Upper lobe of left lung (tissue), 6 donors: Measurements from ENCODE around the gene CDK16. TPM values are rescaled to one million over a fixed set of nuclear protein-coding genes. Genes with fewer than 3 reads are reported as not detected.
"Not testable (repeated sequence)": the region's sequence is repeated elsewhere in the genome, so short reads cannot be mapped to it uniquely, and the experiment has no call there.

Experiments
- ATAC-seq, 2 donors: fragments of 200-7000 bp; cut with Tn5 transposase; one replicate each; pipeline ENCODE4 v1.9.1; 2022; ENCODE audit warnings: mild to moderate bottlenecking in 2 of 2, moderate library complexity in 2 of 2; ENCODE audit not compliant: low FRiP score in 2 of 2
- DNase-seq, 2 donors: peaks; one replicate each; pipeline ENCODE4 v3.0.0-alpha.2; 2019 to 2020
- H3K27ac ChIP-seq, 4 donors: fragments of 200-600 bp; sonication (generic); one replicate each; pipeline ENCODE4 v1.5.1; 2016 to 2019
- H3K27me3 ChIP-seq, 4 donors: fragments of 200-600 bp; sonication (generic); one replicate each; pipeline ENCODE4 v1.5.1; 2017 to 2019
- H3K36me3 ChIP-seq, 4 donors: fragments of 200-600 bp; sonication (generic); one replicate each; pipeline ENCODE4 v1.5.1; 2016 to 2019
- H3K4me1 ChIP-seq, 4 donors: fragments of 200-600 bp; sonication (generic); one replicate each; pipeline ENCODE4 v1.5.1; 2018 to 2019
- H3K4me3 ChIP-seq, 4 donors: fragments of 200-600 bp; sonication (generic); one replicate each; pipeline ENCODE4 v1.5.1; 2017 to 2019; ENCODE audit warnings: mild to moderate bottlenecking in 2 of 4, moderate library complexity in 1 of 4
- H3K9me3 ChIP-seq, 4 donors: fragments of 200-600 bp; sonication (generic); one replicate each; pipeline ENCODE4 v1.5.1; 2018 to 2019
- EP300 ChIP-seq, 4 donors: sonication (generic); formaldehyde crosslinking; IDR thresholded peaks; one replicate each; pipeline ENCODE4 v1.5.1; 2017; ENCODE audit warnings: antibody characterized with exemption in 4 of 4, control low read depth in 2 of 4
- POLR2A ChIP-seq, 4 donors: fragments of 450-650 bp; IDR thresholded peaks; one replicate each; pipeline ENCODE4 v1.5.1; 2016 to 2017; ENCODE audit warnings: antibody characterized with exemption in 4 of 4, mild to moderate bottlenecking in 2 of 4
- POLR2AphosphoS5 ChIP-seq, 2 donors: sonication (generic); formaldehyde crosslinking; IDR thresholded peaks; one replicate each; pipeline ENCODE4 v1.5.1; 2017; ENCODE audit warnings: antibody characterized with exemption in 2 of 2
- WGBS, 2 donors: methylation state at CpG; one replicate each; pipeline ENCODE4 v1.1.5; 2017 to 2018; 5-methylcytosine and 5-hydroxymethylcytosine counted together
- total RNA-seq, 6 donors: library from RNA; depleted of rRNA in 4 of 6; stranded (reverse); fragments of >200 nt in 4 of 6; gene quantifications; one replicate each; pipeline versions ENCODE4 v1.1.0 to v1.2.1, GENCODE V29; 2016 to 2021
- TF ChIP-seq, protein P1 (sequence below), 6 experiments: fragments of 450-650 bp in 4 of 6; fragments of 200-600 bp in 2 of 6; sonication (generic) in 2 of 6; IDR thresholded peaks; one replicate each; pipeline ENCODE4 v1.5.1; 2016 to 2019; ENCODE audit warnings: antibody characterized with exemption in 6 of 6
- donor health status: DM: no; HTN: no; CAD: no; lungs with moderate emphysema.
- donor health status: DM: no; HTN: yes; CAD: no; lungs with severe emphysema.

CDK16 gene
- total RNA-seq, 6 donors from 2014 or later = 59.2 to 91.0 (median 78.5) TPM

DNA sequence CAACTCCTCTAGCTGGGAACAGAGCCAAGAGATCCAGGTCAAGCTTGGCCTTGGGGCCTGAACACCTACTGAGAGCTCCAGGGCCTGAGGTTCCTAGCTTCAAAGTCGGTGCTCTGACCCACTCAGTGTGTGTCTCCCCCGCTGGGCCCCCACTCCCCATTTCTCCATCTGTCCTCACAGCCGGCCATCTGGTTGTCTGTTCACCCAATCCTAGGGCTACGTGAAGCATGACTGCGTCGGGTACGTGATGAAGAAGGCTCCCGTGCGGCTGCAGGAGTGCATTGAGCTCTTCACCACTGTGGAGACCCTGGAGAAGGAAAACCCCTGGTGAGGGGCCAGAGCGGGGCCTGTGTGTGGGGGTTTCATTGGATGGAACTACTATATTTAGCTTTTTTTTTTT lies 26.7 kb downstream of the CDK16 start:
- H3K4me1 ChIP-seq = no peaks in the 10 kb centered on the region
- no peak overlapping the region for H3K4me3 ChIP-seq
- 91 to 100% methylated on average over 8 to 10 of the region's 10 CpGs for WGBS, 2 donors
- ATAC-seq (no peak), DNase-seq (no peak)
- H3K27me3 ChIP-seq = no peaks in the 10 kb centered on the region
- TF ChIP-seq, protein P1, sequence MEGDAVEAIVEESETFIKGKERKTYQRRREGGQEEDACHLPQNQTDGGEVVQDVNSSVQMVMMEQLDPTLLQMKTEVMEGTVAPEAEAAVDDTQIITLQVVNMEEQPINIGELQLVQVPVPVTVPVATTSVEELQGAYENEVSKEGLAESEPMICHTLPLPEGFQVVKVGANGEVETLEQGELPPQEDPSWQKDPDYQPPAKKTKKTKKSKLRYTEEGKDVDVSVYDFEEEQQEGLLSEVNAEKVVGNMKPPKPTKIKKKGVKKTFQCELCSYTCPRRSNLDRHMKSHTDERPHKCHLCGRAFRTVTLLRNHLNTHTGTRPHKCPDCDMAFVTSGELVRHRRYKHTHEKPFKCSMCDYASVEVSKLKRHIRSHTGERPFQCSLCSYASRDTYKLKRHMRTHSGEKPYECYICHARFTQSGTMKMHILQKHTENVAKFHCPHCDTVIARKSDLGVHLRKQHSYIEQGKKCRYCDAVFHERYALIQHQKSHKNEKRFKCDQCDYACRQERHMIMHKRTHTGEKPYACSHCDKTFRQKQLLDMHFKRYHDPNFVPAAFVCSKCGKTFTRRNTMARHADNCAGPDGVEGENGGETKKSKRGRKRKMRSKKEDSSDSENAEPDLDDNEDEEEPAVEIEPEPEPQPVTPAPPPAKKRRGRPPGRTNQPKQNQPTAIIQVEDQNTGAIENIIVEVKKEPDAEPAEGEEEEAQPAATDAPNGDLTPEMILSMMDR (IDR thresholded peaks at IDR 0.05) = no peak
- TF ChIP-seq POLR2A (IDR thresholded peaks at IDR 0.05) = no peak
- no peak for TF ChIP-seq EP300 (IDR thresholded peaks at IDR 0.05)
- TF ChIP-seq POLR2AphosphoS5 (IDR thresholded peaks at IDR 0.05) = no peak
- H3K9me3 ChIP-seq = no peaks in the 10 kb centered on the region
- peaks cover 0 to 70% (median 30%) of the 10 kb centered on the region in 4 donors for H3K36me3 ChIP-seq
- no peak overlapping the region for H3K27ac ChIP-seq

DNA sequence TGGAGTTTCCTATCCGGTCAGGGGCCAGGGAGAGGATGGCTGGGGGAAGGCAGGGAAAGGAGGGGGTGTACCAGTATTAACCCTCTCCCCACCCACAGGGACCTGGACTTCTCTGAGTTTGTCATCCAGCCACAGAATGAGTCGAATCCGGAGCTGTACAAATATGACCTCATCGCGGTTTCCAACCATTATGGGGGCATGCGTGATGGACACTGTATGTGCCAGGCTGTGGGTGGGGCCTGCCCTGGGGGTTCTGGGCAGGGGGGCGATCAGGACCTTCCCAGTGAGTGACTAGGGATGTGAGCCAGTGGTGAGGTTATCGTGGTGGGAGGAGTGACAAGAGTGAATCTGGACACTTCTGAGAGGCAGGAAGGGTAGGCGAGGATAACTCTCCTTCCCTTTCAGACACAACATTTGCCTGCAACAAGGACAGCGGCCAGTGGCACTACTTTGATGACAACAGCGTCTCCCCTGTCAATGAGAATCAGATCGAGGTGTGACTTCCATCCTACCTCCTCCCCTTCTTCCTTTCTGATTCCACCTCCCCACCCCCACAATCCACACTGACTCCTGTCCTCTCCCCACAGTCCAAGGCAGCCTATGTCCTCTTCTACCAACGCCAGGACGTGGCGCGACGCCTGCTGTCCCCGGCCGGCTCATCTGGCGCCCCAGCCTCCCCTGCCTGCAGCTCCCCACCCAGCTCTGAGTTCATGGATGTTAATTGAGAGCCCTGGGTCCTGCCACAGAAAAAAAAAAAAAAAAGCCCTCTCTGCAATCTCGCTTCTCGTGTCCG lies 28.9 kb downstream of the CDK16 start:
- H3K9me3 ChIP-seq = no peaks in the 10 kb centered on the region
- DNase-seq (no peak), ATAC-seq (no peak)
- H3K4me1 ChIP-seq = no peaks in the 10 kb centered on the region
- TF ChIP-seq POLR2AphosphoS5 (IDR thresholded peaks at IDR 0.05) (no peak), POLR2A (IDR thresholded peaks at IDR 0.05) (no peak), EP300 (IDR thresholded peaks at IDR 0.05) (no peak)
- TF ChIP-seq, protein P1 (IDR thresholded peaks at IDR 0.05) = no peak
- H3K4me3 ChIP-seq = no peak overlapping the region
- 83 to 91% methylated on average over 13 to 23 of the region's 23 CpGs for WGBS, 2 donors
- no peak overlapping the region for H3K27ac ChIP-seq
- no peaks in the 10 kb centered on the region for H3K27me3 ChIP-seq
- peaks cover 0 to 48% (median 20%) of the 10 kb centered on the region in 4 donors for H3K36me3 ChIP-seq

DNA sequence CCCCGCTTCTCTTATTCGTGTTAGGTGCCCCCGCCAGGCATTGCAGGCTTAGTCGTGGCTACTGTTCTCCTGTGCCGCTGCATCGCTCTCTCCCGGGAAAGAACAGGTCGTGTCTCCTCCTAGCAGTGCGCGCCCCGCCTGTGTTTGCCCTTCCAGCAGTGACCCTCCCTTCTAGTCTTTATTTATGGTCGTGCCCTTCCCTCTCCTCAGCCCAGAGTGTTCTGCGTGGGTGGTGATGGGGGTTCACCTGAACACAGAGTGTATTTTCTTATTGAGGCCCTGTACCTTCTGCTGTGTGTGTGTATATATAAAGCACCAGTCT lies 29.5 kb downstream of the CDK16 start:
- DNase-seq (no peak), ATAC-seq (no peak)
- TF ChIP-seq, protein P1 (IDR thresholded peaks at IDR 0.05) = no peak
- TF ChIP-seq POLR2AphosphoS5 (IDR thresholded peaks at IDR 0.05) (no peak), EP300 (IDR thresholded peaks at IDR 0.05) (no peak), POLR2A (IDR thresholded peaks at IDR 0.05) (no peak)
- Histone ChIP-seq H3K4me1 (no peaks in the 10 kb centered on the region), H3K4me3 (no peak overlapping the region), H3K27ac (no peak overlapping the region), H3K36me3 (peaks cover 0 to 43% (median 17%) of the 10 kb centered on the region in 4 donors), H3K9me3 (no peaks in the 10 kb centered on the region), H3K27me3 (no peaks in the 10 kb centered on the region)
- WGBS, 2 donors = 61 to 82% methylated on average over 2 to 13 of the region's 13 CpGs

DNA sequence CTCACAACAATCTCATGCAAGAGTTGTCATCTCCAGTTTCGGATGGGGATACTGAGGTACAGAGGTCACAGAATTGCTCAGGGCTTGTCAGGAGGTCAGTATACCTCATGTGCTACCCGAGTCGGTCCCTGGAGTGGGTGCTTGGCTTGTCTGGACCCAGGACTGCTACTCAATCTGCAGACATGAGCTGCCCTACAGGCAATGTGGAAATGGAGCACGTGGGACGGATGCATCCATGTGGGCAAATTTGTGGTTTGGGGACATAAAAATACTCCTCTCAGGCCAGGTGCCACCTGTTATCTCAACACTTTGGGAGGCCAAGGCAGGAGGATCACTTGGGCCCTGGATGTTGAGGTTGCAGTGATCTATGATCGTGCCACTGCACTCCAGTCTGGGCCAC lies 30.1 kb downstream of the CDK16 start:
- Histone ChIP-seq H3K36me3 (peaks cover 0 to 37% (median 16%) of the 10 kb centered on the region in 4 donors), H3K9me3 (peaks cover 0 to under 1% (median 0%) of the 10 kb centered on the region in 4 donors), H3K27me3 (no peaks in the 10 kb centered on the region), H3K4me3 (no peak overlapping the region), H3K4me1 (no peaks in the 10 kb centered on the region), H3K27ac (no peak overlapping the region)
- TF ChIP-seq POLR2AphosphoS5 (IDR thresholded peaks at IDR 0.05) = no peak
- no peak for TF ChIP-seq EP300 (IDR thresholded peaks at IDR 0.05)
- TF ChIP-seq, protein P1 (IDR thresholded peaks at IDR 0.05) = no peak
- no peak for TF ChIP-seq POLR2A (IDR thresholded peaks at IDR 0.05)
- WGBS, 2 donors = 90% methylated on average over 6 of the region's 6 CpGs; no CpG with 5 or more reads in 1 of the 2 donors
- DNase-seq = no peak
- ATAC-seq = no peak

DNA sequence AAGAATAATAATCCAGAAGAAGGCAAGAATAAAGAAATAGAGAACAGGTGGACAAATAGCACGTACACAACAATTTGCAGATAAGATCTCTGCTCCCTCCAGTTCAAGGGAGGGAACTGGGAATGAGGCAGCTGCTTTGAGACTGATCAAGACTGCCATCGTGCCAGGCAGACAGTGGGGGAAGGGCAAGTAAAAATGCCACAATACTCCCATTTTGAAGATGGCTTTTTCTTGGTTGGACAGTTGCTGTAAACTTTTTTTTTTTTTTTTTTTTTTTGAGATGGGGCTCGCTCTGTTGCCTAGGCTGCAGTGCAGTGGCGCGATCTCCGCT lies 31.5 kb downstream of the CDK16 start:
- ATAC-seq (no peak), DNase-seq (no peak)
- WGBS, 2 donors = 80 to 87% methylated on average over 5 to 6 of the region's 6 CpGs
- Histone ChIP-seq H3K4me3 (no peak overlapping the region), H3K4me1 (no peaks in the 10 kb centered on the region), H3K36me3 (peaks cover 0 to 25% (median 11%) of the 10 kb centered on the region in 4 donors), H3K27ac (no peak overlapping the region), H3K27me3 (no peaks in the 10 kb centered on the region), H3K9me3 (peaks cover 0 to 7% (median 0%) of the 10 kb centered on the region in 4 donors)
- TF ChIP-seq POLR2A (IDR thresholded peaks at IDR 0.05) (no peak), EP300 (IDR thresholded peaks at IDR 0.05) (no peak), POLR2AphosphoS5 (IDR thresholded peaks at IDR 0.05) (no peak)
- TF ChIP-seq, protein P1 (IDR thresholded peaks at IDR 0.05) = no peak

DNA sequence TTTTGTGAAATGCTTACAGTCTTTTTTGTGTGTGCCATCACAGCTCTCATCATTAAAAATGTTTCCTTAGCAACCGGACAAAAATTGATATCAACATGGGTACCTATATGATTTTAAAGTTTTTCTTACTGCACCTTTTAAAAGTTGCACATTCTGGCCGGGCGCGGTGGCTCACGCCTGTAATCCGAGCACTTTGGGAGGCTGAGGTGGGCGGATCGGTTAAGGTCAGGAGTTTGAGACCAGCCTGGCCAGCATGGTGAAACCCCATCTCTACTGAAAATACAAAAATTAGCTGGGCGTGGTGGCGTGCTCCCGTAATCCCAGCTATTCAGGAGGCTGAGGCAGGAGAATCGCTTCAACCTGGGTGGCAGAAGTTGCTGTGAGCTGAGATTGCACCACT lies 39.1 kb downstream of the CDK16 start:
- H3K4me1 ChIP-seq, H3K27ac ChIP-seq, ATAC-seq, H3K27me3 ChIP-seq, H3K36me3 ChIP-seq, H3K4me3 ChIP-seq, DNase-seq, H3K9me3 ChIP-seq: not testable (repeated sequence)
- WGBS, 2 donors = 92 to 93% methylated on average over 11 to 12 of the region's 12 CpGs
